GM19239 (cell line): ENCODE measurements around the gene SLIT3.

ENCODE experiments used
- DNase-seq: peaks from one replicate; pipeline ENCODE4 v3.0.0; 2011; ENCODE audit warnings: low spot score; ENCODE audit not compliant: insufficient read length
- FAIRE-seq: peaks from 2 replicates; lab custom pipeline; 2011; peaks lifted over from hg19 to GRCh38; lab: Jason Lieb, UNC

SLIT3 gene

GRCh38 chr5:168776070-168776469 lies 524.9 kb downstream of the SLIT3 start:
- no peak for DNase-seq

GRCh38 chr5:168773226-168773625 lies 527.7 kb downstream of the SLIT3 start:
- FAIRE-seq (no peak), DNase-seq (no peak)

More at GRCh38 chr5:168776070-168776469, 524.9 kb downstream of the SLIT3 start:
- no peak for FAIRE-seq

DNA sequence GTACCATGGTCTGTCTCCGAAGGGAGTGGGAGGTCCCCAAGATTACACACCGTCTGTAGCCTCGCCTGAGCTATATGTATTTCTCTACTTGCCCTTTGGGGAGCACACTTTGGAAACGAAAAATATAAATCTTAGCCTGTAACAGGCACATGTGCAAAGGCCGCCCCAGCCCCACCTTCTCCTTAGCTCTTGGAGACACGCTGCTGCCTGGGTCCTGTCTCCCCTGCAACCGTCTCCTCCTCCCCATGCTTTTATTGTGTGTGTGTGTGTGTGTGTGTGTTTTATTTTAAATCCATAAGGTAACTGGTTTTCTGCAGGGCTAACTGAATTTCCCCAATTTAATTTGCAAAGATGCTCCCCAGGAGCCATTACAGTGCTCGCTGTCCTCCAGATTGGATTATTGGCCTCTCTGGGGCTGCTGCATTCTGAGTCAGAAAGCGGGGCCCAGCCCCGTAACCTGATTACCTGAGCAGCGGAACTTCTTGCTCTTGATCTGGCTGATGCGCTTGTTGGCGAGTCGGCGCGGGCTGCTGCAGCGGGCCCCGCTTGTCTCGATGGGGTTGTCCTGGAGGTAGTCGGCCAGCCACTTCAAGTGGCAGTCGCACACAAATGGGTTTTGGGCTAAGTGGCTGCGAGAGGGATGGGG lies 528.5 kb downstream of the SLIT3 start:
- DNase-seq (no peak), FAIRE-seq (no peak)

GRCh38 chr5:168771678-168772077 lies 529.3 kb downstream of the SLIT3 start:
- no peak for FAIRE-seq
- DNase-seq, result no peak

- FAIRE-seq (no peak), DNase-seq (no peak)
Observed at GRCh38 chr5:168770996-168771395, 529.9 kb downstream of the SLIT3 start.

- DNase-seq (no peak), FAIRE-seq (no peak)
Observed at GRCh38 chr5:168770036-168770498, 530.9 kb downstream of the SLIT3 start.

- DNase-seq (no peak), FAIRE-seq (no peak)
Observed at GRCh38 chr5:168768172-168768571, 532.8 kb downstream of the SLIT3 start.

DNA sequence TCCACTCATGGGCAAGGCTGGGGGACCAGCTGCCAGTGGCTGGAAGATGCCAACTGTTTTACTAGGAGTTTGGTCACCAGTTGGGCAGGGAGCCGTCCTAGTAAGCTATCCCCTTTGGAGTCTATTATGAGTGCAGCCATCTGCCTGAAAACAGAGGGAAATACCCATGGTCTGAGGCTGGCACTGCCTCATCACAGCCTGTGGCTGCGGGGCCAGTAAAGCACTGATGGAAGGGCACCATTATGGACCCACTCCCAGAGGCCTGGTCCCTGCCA lies 534.6 kb downstream of the SLIT3 start:
- DNase-seq, result no peak
- no peak for FAIRE-seq

- FAIRE-seq (no peak), DNase-seq (no peak)
Observed at GRCh38 chr5:168765551-168766425, 535.2 kb downstream of the SLIT3 start.

- no peak for FAIRE-seq
- DNase-seq, result no peak
Observed at GRCh38 chr5:168765086-168765550, 535.8 kb downstream of the SLIT3 start.

DNA sequence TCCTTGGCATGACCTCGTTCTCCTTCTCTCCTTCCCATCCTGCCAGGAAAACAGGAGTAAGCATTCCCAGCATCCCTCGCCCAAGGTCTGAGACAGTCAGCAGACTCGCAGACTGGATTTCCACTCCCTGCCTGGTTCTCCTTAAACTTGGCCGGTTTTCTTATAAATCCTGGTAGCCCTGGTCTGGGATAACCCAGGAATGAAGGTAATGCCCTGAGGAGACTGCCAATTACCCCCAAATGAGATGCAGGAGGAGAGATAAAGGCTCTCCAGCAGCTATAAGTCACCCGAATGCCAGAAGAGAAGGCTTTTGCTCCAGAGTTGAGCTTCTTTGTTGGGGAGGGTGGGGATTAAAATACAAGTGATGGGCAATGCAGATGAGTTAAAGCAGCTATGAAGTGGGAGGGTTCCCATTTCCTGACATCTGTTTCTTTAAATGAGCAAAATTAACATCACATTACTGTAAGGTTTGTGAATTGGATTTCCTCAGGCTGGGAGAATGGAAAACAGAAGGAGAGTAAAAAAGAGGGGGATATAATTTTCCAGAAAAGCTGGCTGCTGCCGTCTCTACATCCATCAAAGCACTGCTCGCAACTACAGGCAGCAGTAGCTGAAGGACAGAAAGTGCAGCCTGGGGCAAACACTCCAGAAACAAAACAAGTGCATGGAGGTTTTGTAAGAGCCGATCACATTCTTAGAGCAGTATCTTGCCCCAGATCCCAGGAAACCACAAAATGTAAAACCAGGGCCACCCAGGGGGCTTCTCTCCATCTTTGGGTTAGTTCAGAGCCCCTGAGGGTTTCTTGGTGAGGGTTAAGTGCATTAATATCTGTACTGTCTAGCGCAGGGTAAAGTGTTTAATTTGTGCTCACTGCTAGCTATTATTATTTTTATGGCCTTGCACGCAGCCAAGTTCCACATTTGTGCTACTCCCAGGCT lies 544.2 kb downstream of the SLIT3 start:
- FAIRE-seq, result no peak
- DNase-seq, result no peak

DNA sequence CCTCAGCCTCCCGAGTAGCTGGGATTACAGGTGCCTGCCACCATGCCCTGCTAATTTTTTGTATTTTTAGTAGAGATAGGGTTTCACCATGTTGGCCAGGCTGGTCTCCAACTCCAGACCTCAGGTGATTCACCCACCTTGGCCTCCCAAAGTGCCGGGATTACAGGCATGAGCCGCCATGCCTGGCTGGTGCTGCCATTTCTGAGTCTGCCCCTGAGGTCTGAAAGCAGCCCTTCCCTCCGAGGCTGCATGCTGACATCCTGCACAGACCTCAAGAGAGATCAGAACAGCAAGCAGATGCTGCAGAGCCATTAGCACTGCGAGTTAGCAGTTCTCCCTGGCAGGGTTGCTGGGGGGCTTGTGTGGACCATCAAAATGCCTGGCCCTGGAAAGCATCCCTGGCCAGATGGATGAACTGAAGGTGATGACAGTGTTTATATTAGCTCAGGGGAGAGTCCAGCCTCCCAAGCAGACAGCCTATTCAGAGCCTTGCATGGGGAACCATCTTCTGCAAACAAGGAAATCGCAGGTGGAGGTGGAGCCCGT lies 545.3 kb downstream of the SLIT3 start:
- DNase-seq (no peak), FAIRE-seq (no peak)

DNA sequence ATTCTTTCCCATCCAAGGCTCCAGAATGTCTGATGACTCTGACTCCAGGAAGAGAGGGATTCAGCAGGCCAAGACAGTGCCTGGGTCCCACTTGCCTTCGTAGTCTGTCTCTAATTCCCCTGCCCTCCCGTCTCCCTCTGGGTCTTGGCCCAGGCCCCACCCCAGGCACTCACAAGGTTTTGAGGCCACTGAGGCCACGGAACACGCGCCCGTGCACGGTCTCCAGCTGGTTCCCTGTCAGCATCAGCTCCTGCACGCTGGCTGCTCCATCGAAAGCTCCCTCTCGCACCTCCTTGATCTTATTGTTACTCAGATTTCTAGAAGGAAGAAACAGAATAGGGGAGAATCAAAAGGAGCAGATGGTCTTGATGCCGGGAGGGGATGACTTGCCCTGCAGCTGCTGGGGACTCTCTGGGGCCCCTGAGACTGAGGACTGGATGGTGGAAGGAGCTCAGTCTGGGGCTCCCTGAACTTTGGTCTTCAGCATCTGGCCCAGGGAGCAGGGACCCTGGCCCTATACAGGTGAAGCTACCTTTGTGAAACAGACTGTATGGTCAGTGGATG lies 547.2 kb downstream of the SLIT3 start:
- DNase-seq, result no peak
- no peak for FAIRE-seq

GRCh38 chr5:168752416-168753190 lies 548.3 kb downstream of the SLIT3 start:
- FAIRE-seq (no peak), DNase-seq (no peak)

DNA sequence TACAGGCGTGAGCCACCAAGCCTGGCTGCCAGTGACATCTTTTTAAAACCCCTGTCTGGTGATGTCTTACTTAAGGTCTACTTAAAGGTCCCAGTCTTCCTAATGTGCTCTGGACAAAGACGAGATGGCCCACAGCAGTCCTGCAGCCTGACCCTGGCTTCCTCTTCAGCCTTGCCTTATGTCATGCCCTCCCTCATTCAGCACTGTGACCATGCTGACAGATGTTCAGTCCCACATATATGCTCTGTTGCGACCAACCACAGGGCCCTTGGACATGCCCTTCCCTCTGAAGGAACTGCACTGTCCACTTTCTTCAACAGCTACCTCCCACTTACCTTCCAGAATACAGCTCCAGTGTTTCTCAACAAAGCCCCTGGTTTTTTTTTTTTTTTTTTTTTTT lies 548.9 kb downstream of the SLIT3 start:
- FAIRE-seq (no peak), DNase-seq (no peak)

DNA sequence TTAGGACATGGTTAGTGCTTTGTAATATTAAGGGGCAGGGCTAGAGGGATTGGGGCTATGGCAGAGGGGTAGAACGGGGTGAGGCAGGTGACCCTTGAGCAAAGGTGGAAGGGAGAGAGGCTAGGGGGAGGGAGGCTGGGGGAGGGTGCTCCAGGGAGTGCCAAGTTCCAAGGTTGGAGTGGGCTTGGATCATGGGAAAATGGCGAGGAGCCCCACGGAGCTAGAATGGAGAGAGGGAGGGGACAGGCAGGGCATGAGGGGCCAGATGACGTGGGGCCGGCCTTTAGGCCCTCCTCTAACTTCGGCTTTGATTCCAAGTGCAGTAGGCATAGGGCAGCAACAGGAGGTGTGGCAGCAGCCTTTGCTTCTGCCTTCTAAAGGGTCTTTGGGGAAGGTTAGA lies 550.0 kb downstream of the SLIT3 start:
- FAIRE-seq (no peak), DNase-seq (no peak)

DNA sequence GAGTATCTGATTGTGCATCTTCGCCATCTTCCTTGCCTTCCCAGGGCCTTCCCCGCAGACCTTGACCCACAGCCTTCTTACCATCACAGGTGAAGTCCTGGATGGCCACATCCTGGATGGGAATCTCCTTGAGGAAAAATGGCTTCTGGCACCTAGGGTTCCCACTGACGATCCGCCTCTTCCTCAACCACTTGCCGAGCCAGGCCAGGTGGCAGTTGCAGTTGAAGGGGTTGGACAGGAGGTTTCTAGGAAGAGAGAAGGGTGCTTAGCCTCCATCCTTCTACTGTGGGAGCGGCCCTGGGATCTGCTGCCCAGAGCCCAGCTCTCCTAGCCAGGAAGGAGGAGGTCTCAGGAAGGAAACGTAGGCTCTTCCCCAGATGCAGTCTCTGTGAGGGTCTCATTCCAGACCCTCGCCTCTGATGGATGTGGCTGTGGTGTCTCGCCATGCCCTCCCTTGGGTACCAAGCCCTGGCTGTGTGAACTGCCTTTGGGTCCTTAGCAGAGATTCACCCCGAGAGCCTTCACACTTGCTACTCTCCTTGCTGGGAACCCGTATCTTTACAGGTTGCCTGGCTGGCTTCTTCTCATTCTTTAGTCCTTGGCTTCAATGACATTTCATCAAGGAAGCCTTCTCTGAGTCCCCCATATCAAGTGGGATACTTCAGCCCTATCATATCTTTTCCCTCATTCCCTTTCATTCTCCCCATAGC lies 551.4 kb downstream of the SLIT3 start:
- FAIRE-seq (no peak), DNase-seq (no peak)

- FAIRE-seq, result no peak
Observed at GRCh38 chr5:168747987-168748777, 552.8 kb downstream of the SLIT3 start.

More at GRCh38 chr5:168747987-168748777, 552.8 kb downstream of the SLIT3 start:
- peak; percentile 54 for DNase-seq
